ENCODE results near the gene GLRB.

Gene GLRB

GRCh38 chr4:157115613-157116335 is 39.8 kb downstream of the GLRB start:
- TF ChIP-seq CTCF (conservative IDR thresholded peaks at IDR 0.05; ENCODE audit: control insufficient read depth, insufficient read depth, low read depth, low read length): no peak
- DNase-seq (ENCODE audit: low read depth): peak; percentile 48
- H3K4me3 ChIP-seq (ENCODE audit: control insufficient read depth, low read depth, low read length): no peak overlapping the region

- no peak overlapping the region for H3K4me3 ChIP-seq (ENCODE audit: control insufficient read depth, low read depth, low read length)
- peak; percentile 55 for DNase-seq (ENCODE audit: low read depth)
- no peak for TF ChIP-seq CTCF (conservative IDR thresholded peaks at IDR 0.05; ENCODE audit: control insufficient read depth, insufficient read depth, low read depth, low read length)
Observed at GRCh38 chr4:157121401-157121800, 45.5 kb downstream of the GLRB start.

- H3K4me3 ChIP-seq (ENCODE audit: control insufficient read depth, low read depth, low read length): no peak overlapping the region
- TF ChIP-seq CTCF (conservative IDR thresholded peaks at IDR 0.05; ENCODE audit: control insufficient read depth, insufficient read depth, low read depth, low read length): no peak
- no peak for DNase-seq (ENCODE audit: low read depth)
Observed at GRCh38 chr4:157127571-157127970, 51.6 kb downstream of the GLRB start.

GRCh38 chr4:157128395-157128794 is 52.4 kb downstream of the GLRB start:
- no peak overlapping the region for H3K4me3 ChIP-seq (ENCODE audit: control insufficient read depth, low read depth, low read length)
- DNase-seq (ENCODE audit: low read depth): peak; percentile 52
- TF ChIP-seq CTCF (conservative IDR thresholded peaks at IDR 0.05; ENCODE audit: control insufficient read depth, insufficient read depth, low read depth, low read length): peak; percentile 57

- TF ChIP-seq CTCF (conservative IDR thresholded peaks at IDR 0.05; ENCODE audit: control insufficient read depth, insufficient read depth, low read depth, low read length): no peak
- DNase-seq (ENCODE audit: low read depth): no peak
- H3K4me3 ChIP-seq (ENCODE audit: control insufficient read depth, low read depth, low read length): no peak overlapping the region
Observed at GRCh38 chr4:157141976-157142375, 66.0 kb downstream of the GLRB start.

GRCh38 chr4:157143369-157143768 is 67.4 kb downstream of the GLRB start:
- H3K4me3 ChIP-seq (ENCODE audit: control insufficient read depth, low read depth, low read length): no peak overlapping the region
- no peak for TF ChIP-seq CTCF (conservative IDR thresholded peaks at IDR 0.05; ENCODE audit: control insufficient read depth, insufficient read depth, low read depth, low read length)
- peak; percentile 54 for DNase-seq (ENCODE audit: low read depth)

Data from fibroblast of mammary gland (primary cell).